Activated T-cell treated with anti-CD3 and anti-CD28 coated beads for 1 hour (primary cell): ENCODE measurements around the gene SLC9A1.

ENCODE experiments used
- DNase-seq: peaks from one replicate; pipeline ENCODE4 v3.0.0-alpha.2; 2020; ENCODE audit warnings: low read depth

SLC9A1 gene

GRCh38 chr1:27102707-27103468, 52.0 kb downstream of the SLC9A1 start:
- DNase-seq, result peak; percentile 79

GRCh38 chr1:27102134-27102706, 52.7 kb downstream of the SLC9A1 start:
- DNase-seq, result no peak

GRCh38 chr1:27101696-27102095, 53.2 kb downstream of the SLC9A1 start:
- no peak for DNase-seq

- no peak for DNase-seq
Measured at GRCh38 chr1:27101054-27101491, 53.9 kb downstream of the SLC9A1 start.

- DNase-seq, result no peak
Measured at GRCh38 chr1:27100335-27101053, 54.4 kb downstream of the SLC9A1 start.

GRCh38 chr1:27099587-27100334, 55.2 kb downstream of the SLC9A1 start:
- no peak for DNase-seq

GRCh38 chr1:27099135-27099586, 55.8 kb downstream of the SLC9A1 start:
- no peak for DNase-seq

GRCh38 chr1:27098431-27099134, 56.3 kb downstream of the SLC9A1 start:
- DNase-seq, result no peak

- peak; percentile 67 for DNase-seq
Measured at GRCh38 chr1:27097484-27097917, 57.4 kb downstream of the SLC9A1 start.

- no peak for DNase-seq
Measured at GRCh38 chr1:27095576-27095975, 59.3 kb downstream of the SLC9A1 start.

- DNase-seq, result no peak
Measured at GRCh38 chr1:27092888-27093287, 62.0 kb downstream of the SLC9A1 start.

- no peak for DNase-seq
Measured at GRCh38 chr1:27090911-27091310, 64.0 kb downstream of the SLC9A1 start.

GRCh38 chr1:27087371-27088220, 67.3 kb downstream of the SLC9A1 start:
- no peak for DNase-seq

GRCh38 chr1:27086628-27087027, 68.3 kb downstream of the SLC9A1 start:
- DNase-seq, result no peak

- DNase-seq, result no peak
Measured at GRCh38 chr1:27086026-27086425, 68.9 kb downstream of the SLC9A1 start.

- no peak for DNase-seq
Measured at GRCh38 chr1:27084107-27084506, 70.8 kb downstream of the SLC9A1 start.

- no peak for DNase-seq
Measured at GRCh38 chr1:27077968-27078367, 77.0 kb downstream of the SLC9A1 start.

- DNase-seq, result no peak
Measured at GRCh38 chr1:27076803-27077202, 78.1 kb downstream of the SLC9A1 start.

GRCh38 chr1:27074175-27074780, 80.6 kb downstream of the SLC9A1 start:
- no peak for DNase-seq

GRCh38 chr1:27071049-27071416, 83.9 kb downstream of the SLC9A1 start:
- DNase-seq, result no peak
